GM19395 (cell line): Measurements from ENCODE around the gene PLA2G15.
A peak's percentile ranks its signal among the peaks of the same experiment; 100 is the strongest.

Experiments
- ATAC-seq: cut with Tn5 transposase; IDR thresholded peaks from one replicate; pipeline ENCODE4 v1.9.1; 2021; ENCODE audit warnings: mild to moderate bottlenecking, moderate library complexity; ENCODE audit not compliant: unreplicated experiment

The PLA2G15 gene

GRCh38 chr16:68231384-68232136 is 13.6 kb upstream of the PLA2G15 start:
- no peak for ATAC-seq

- ATAC-seq: no peak
Observed at GRCh38 chr16:68232335-68232734, 12.8 kb upstream of the PLA2G15 start.

GRCh38 chr16:68233085-68233834 is 11.9 kb upstream of the PLA2G15 start:
- ATAC-seq: no peak

- no peak for ATAC-seq
Observed at GRCh38 chr16:68233835-68234187, 11.4 kb upstream of the PLA2G15 start.

- ATAC-seq: no peak
Observed at GRCh38 chr16:68234188-68235107, 10.7 kb upstream of the PLA2G15 start.

GRCh38 chr16:68235108-68235886 is 9.9 kb upstream of the PLA2G15 start:
- ATAC-seq: no peak

GRCh38 chr16:68235887-68236136 is 9.4 kb upstream of the PLA2G15 start, which contains the start of gene ESRP2:
Gene ESRP2 (minus strand): TSS chr16:68236127. CDS start chr16:68236045, 82 bp downstream.
- ATAC-seq: no peak

GRCh38 chr16:68236137-68236825 is 8.9 kb upstream of the PLA2G15 start:
- no peak for ATAC-seq

GRCh38 chr16:68236826-68237242 is 8.3 kb upstream of the PLA2G15 start:
- ATAC-seq: no peak

GRCh38 chr16:68237243-68238028 is 7.7 kb upstream of the PLA2G15 start:
- peak; percentile 81 for ATAC-seq

- ATAC-seq: peak; percentile 40
Observed at GRCh38 chr16:68238029-68238345, 7.2 kb upstream of the PLA2G15 start.

- ATAC-seq: no peak
Observed at GRCh38 chr16:68242085-68242484, 3.1 kb upstream of the PLA2G15 start.

- no peak for ATAC-seq
Observed at GRCh38 chr16:68242926-68243858, 2.0 kb upstream of the PLA2G15 start.

GRCh38 chr16:68244481-68244902 is 681 bp upstream of the PLA2G15 start:
- ATAC-seq: no peak

- ATAC-seq: no peak
Observed at GRCh38 chr16:68246121-68246520, 948 bp downstream of the PLA2G15 start.

- ATAC-seq: no peak
Observed at GRCh38 chr16:68246666-68247065, 1.5 kb downstream of the PLA2G15 start.

GRCh38 chr16:68247400-68247799 is 2.2 kb downstream of the PLA2G15 start:
- ATAC-seq: no peak

- no peak for ATAC-seq
Observed at GRCh38 chr16:68247932-68248331, 2.8 kb downstream of the PLA2G15 start.
